ENCODE results near the gene RAB15.

- TF ChIP-seq CTCF (IDR thresholded peaks at IDR 0.05) (no peak), POLR2A (IDR thresholded peaks at IDR 0.05) (no peak), POLR2AphosphoS5 (IDR thresholded peaks at IDR 0.05) (no peak)
Observed at GRCh38 chr14:64918216-64918615, 53.9 kb downstream of the RAB15 start.

Measured in breast epithelium (tissue), 3 donors.